Measurements from ENCODE around the gene DUSP28. TPM values are rescaled to one million over a fixed set of nuclear protein-coding genes. Genes with fewer than 3 reads are reported as not detected.

The DUSP28 gene
- total and polyA plus RNA-seq, 2 of the 13 experiments (the other 11 are each of a cell fraction or from before 2014, with no cell fraction given) = 5.2 to 8.6 TPM

DNA sequence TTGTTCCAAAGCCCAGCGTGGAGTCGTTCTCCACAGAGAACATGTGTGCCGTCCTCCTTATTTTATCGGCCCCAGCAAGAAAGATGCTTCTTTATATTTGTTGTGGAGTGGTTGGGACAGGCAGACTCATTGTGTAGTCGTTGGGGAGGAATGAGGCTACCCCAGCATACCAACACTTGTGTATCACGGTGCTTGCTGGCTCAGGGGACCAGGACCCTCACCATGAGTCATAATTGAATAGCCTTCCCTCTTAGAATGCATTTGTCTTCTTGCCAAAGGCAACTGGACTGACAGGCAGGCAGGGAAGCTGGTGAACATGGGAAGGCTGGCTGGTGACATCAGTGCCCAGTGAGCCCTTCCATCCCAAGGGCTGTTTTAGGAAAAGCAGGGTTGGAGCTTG, 31.1 kb downstream of the DUSP28 start (continued):
- TF ChIP-seq, protein P1, sequence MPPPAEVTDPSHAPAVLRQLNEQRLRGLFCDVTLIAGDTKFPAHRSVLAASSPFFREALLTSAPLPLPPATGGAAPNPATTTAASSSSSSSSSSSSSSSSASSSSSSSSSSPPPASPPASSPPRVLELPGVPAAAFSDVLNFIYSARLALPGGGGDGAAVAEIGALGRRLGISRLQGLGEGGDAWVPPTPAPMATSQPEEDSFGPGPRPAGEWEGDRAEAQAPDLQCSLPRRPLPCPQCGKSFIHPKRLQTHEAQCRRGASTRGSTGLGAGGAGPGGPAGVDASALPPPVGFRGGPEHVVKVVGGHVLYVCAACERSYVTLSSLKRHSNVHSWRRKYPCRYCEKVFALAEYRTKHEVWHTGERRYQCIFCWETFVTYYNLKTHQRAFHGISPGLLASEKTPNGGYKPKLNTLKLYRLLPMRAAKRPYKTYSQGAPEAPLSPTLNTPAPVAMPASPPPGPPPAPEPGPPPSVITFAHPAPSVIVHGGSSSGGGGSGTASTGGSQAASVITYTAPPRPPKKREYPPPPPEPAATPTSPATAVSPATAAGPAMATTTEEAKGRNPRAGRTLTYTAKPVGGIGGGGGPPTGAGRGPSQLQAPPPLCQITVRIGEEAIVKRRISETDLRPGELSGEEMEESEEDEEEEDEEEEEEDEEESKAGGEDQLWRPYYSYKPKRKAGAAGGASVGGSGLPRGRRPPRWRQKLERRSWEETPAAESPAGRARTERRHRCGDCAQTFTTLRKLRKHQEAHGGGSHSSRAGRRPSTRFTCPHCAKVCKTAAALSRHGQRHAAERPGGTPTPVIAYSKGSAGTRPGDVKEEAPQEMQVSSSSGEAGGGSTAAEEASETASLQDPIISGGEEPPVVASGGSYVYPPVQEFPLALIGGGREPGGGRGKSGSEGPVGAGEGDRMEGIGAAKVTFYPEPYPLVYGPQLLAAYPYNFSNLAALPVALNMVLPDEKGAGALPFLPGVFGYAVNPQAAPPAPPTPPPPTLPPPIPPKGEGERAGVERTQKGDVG (CRISPR knock-in tag; IDR thresholded peaks at IDR 0.05; ENCODE audit: borderline replicate concordance) = no peak
- TF ChIP-seq, protein P2, sequence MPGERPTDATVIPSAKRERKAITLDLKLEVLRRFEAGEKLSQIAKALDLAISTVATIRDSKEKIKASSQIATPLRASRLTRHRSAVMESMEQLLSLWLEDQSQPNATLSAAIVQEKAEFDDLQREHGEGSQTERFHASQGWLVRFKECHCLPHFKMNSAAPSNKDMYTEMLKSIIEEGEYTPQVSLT (CRISPR knock-in tag; IDR thresholded peaks at IDR 0.05; ENCODE audit: borderline replicate concordance, low read depth) = no peak
- TF ChIP-seq YEATS2 (CRISPR knock-in tag; IDR thresholded peaks at IDR 0.05; ENCODE audit: borderline replicate concordance) (no peak), XBP1 (CRISPR knock-in tag; IDR thresholded peaks at IDR 0.05) (no peak)
- TF ChIP-seq, protein P3, sequence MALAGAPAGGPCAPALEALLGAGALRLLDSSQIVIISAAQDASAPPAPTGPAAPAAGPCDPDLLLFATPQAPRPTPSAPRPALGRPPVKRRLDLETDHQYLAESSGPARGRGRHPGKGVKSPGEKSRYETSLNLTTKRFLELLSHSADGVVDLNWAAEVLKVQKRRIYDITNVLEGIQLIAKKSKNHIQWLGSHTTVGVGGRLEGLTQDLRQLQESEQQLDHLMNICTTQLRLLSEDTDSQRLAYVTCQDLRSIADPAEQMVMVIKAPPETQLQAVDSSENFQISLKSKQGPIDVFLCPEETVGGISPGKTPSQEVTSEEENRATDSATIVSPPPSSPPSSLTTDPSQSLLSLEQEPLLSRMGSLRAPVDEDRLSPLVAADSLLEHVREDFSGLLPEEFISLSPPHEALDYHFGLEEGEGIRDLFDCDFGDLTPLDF (CRISPR knock-in tag; IDR thresholded peaks at IDR 0.05) = no peak

DNA sequence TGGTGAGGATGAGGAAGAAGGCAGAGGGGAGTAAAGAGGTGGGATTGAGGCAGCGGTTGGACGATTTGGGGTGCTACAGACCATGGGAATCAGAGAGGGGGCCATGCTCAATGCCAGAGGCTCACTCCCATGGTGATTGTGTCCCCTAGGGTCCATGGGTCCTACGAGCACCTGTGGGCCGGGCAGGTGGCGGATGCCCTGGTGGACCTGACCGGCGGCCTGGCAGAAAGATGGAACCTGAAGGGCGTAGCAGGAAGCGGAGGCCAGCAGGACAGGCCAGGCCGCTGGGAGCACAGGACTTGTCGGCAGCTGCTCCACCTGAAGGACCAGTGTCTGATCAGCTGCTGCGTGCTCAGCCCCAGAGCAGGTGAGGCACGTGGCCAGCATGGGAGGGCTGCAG, 31.6 kb downstream of the DUSP28 start:
- no peak overlapping the region for H3K27ac ChIP-seq (ENCODE audit: extremely low read length, insufficient read depth, low read length)
- POLR2A ChIA-PET = no interaction called here
- H3K79me2 ChIP-seq (ENCODE audit: insufficient read depth, low read length) = peaks cover 34% of the 10 kb centered on the region
- intact Hi-C loops (cut with micrococcal nuclease; ENCODE audit: unreplicated experiment) = no loop called here
- H3K4me3 ChIP-seq (replicated peaks in 1 of 3; ENCODE audit: insufficient read depth in 1 of 3, low read depth in 2 of 3, low read length in 3 of 3) = no peak overlapping the region
- H3K27me3 ChIP-seq (ENCODE audit: control insufficient read depth in 1 of 2, insufficient read depth in 2 of 2, low read length in 2 of 2) = no peaks in the 10 kb centered on the region
- no peak overlapping the region for H3K9ac ChIP-seq (ENCODE audit: insufficient read depth, low read depth, low read length)
- H3K36me3 ChIP-seq (replicated peaks in 1 of 2; ENCODE audit: control insufficient read depth in 1 of 2, insufficient read depth in 2 of 2, low read length in 2 of 2) = peaks cover 22 to 36% of the 10 kb centered on the region in 2 experiments
- H2AFZ ChIP-seq (ENCODE audit: low read length) = no peak overlapping the region
- FAIRE-seq (no peak), ATAC-seq (no peak), DNase-seq (ENCODE audit: low spot score) (no peak)
- CTCF ChIA-PET (ENCODE audit: low intra/inter-chr PET ratio, low total read pairs) = no interaction called here
- H3K4me2 ChIP-seq (ENCODE audit: low read depth, low read length) = no peak overlapping the region
- peaks cover 37% of the 10 kb centered on the region for H3K4me1 ChIP-seq (ENCODE audit: insufficient read depth, low read length)
- TF ChIP-seq RBFOX2 (IDR thresholded peaks at IDR 0.05; ENCODE audit: low read depth, low read length) (0 out of 2 replicates have a peak, but pooled peaks have one; percentile 19), SP140L (CRISPR knock-in tag; IDR thresholded peaks at IDR 0.05; ENCODE audit: borderline replicate concordance) (no peak), AGO2 (optimal IDR thresholded peaks at IDR 0.05; ENCODE audit: low read depth, low read length) (peak; percentile 49)
- 97% methylated on average over 13 of the region's 13 CpGs for WGBS (ENCODE audit: low lambda C conversion rate)
- H3K9me3 ChIP-seq (ENCODE audit: low read length) = no peaks in the 10 kb centered on the region
- H4K20me1 ChIP-seq (ENCODE audit: insufficient read depth, low read length) = 0 out of 2 replicates have a peak, but pooled peaks cover 3% of the 10 kb centered on the region
- in situ Hi-C loops (cut with HindIII; ENCODE audit: extremely low pct_ligation_motif_present, low pct_unique_long_range_greater_than_20kb) = no loop called here
- no TSS peak for BruUV-seq (replicated peaks)
